Smooth muscle cell of the umbilical artery (primary cell): ENCODE results near the gene TEX13B. TPM values are rescaled to one million over a fixed set of nuclear protein-coding genes. Genes with fewer than 3 reads are reported as not detected.

Experiments
- total RNA-seq: library from RNA; depleted of rRNA; stranded (reverse); fragments of >200 nt; gene quantifications from 2 replicates; pipeline ENCODE4 v1.2.3, GENCODE V29; 2014

The TEX13B gene, protein sequence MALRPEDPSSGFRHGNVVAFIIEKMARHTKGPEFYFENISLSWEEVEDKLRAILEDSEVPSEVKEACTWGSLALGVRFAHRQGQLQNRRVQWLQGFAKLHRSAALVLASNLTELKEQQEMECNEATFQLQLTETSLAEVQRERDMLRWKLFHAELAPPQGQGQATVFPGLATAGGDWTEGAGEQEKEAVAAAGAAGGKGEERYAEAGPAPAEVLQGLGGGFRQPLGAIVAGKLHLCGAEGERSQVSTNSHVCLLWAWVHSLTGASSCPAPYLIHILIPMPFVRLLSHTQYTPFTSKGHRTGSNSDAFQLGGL
- total RNA-seq: not detected in 2 replicates

DNA sequence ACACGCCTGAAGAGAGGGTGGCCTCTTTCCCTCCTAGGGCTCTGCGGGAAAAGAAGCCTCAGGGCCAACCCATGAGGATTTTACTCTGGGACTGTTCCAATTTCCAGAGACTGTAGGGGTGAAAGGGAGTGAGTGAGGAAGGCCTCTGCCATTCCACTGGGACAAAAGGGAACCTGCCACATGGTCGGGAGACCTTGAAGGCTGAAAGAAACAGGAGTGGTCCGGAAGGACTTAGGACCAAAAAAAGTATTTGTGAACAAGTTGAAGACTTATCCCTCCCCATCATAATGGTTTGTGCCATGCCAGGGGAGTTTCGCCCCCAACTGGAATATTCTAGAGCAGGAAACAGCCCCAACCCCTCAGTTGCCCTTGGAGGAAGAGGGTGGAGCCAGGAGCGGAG lies at the start of gene TEX13B:
Gene TEX13B (minus strand): TSS at position 15 of the 400 bp plus-strand sequence. CDS start 243 bp downstream, outside the sequence.

Other genes starting within 250 kb of the TEX13B start
- gene TSC22D3, start 206.6 kb downstream of the TEX13B start, total RNA-seq: 18.2 and 42.8 TPM in 2 replicates
- not detected in 2 replicates for gene NCBP2L, start 204.6 kb downstream of the TEX13B start, total RNA-seq
- 7.2 and 11.9 TPM in 2 replicates for gene MID2, start 156.5 kb downstream of the TEX13B start, total RNA-seq
- under 0.01 and 0.14 TPM in 2 replicates for gene VSIG1, start 62.7 kb upstream of the TEX13B start, total RNA-seq
- gene PSMD10, start 109.2 kb upstream of the TEX13B start, total RNA-seq: 96.1 and 142 TPM in 2 replicates
- gene ATG4A, start 109.4 kb upstream of the TEX13B start, total RNA-seq: 17.8 and 17.9 TPM in 2 replicates